Activated naive CD8-positive, alpha-beta T cell treated with anti-CD3 and anti-CD28 coated beads, Interleukin-2, amount 10 ng/mL, durations not matched to agents 7 days and 5 days (primary cell): ENCODE measurements around the gene MRGPRD. TPM values are rescaled to one million over a fixed set of nuclear protein-coding genes. Genes with fewer than 3 reads are reported as not detected.

Experiments used
- ATAC-seq: fragments of 150-1000 bp; cut with Tn5 transposase; one replicate; pipeline ENCODE4 v1.10.0; 2021; ENCODE audit warnings: low read depth, moderate library complexity
- POLR2A ChIA-PET: fragments of 350-600 bp; sonication (Branson Sonifier 250); formaldehyde crosslinking; loops from one replicate; lab custom pipeline; 2021; ENCODE audit warnings: antibody characterized with exemption; lab: Charles Lee
- DNase-seq: peaks from one replicate; pipeline ENCODE4 v3.0.0; 2021
- H3K27ac Mint-ChIP-seq: one replicate; pipeline ENCODE4 v1.8.0; 2022; ENCODE audit warnings: mild to moderate bottlenecking, mixed read lengths
- H3K27me3 Mint-ChIP-seq: one replicate; pipeline ENCODE4 v1.8.0; 2022; ENCODE audit warnings: mild to moderate bottlenecking, moderate library complexity, mixed read lengths
- H3K36me3 Mint-ChIP-seq: one replicate; pipeline ENCODE4 v1.8.0; 2021; ENCODE audit warnings: mild to moderate bottlenecking, mixed read lengths
- H3K4me1 Mint-ChIP-seq: one replicate; pipeline ENCODE4 v1.8.0; 2021; ENCODE audit warnings: mixed read lengths
- H3K4me3 Mint-ChIP-seq: one replicate; pipeline ENCODE4 v1.8.0; 2022; ENCODE audit warnings: mild to moderate bottlenecking, moderate library complexity, mixed read lengths
- H3K9me3 Mint-ChIP-seq: one replicate; pipeline ENCODE4 v1.8.0; 2021; ENCODE audit warnings: mixed read lengths
- total RNA-seq, 2 experiments: library from RNA; stranded (reverse); gene quantifications; one replicate each; pipeline ENCODE4 v1.2.3, GENCODE V29; 2021

MRGPRD gene
- total RNA-seq, 2 experiments from 2014 or later, result not detected

GRCh38 chr11:69010964-69011623, 30.3 kb upstream of the MRGPRD start:
- ATAC-seq (peak; percentile 76), DNase-seq (peak; percentile 62)
- no peaks in the 10 kb centered on the region for H3K4me1 Mint-ChIP-seq
- H3K4me3 Mint-ChIP-seq, result no peak overlapping the region
- peaks cover 25% of the 10 kb centered on the region for H3K27me3 Mint-ChIP-seq
- no peaks in the 10 kb centered on the region for H3K36me3 Mint-ChIP-seq
- POLR2A ChIA-PET, result no interaction called here
- H3K27ac Mint-ChIP-seq, result no peak overlapping the region
- H3K9me3 Mint-ChIP-seq, result no peaks in the 10 kb centered on the region

DNA sequence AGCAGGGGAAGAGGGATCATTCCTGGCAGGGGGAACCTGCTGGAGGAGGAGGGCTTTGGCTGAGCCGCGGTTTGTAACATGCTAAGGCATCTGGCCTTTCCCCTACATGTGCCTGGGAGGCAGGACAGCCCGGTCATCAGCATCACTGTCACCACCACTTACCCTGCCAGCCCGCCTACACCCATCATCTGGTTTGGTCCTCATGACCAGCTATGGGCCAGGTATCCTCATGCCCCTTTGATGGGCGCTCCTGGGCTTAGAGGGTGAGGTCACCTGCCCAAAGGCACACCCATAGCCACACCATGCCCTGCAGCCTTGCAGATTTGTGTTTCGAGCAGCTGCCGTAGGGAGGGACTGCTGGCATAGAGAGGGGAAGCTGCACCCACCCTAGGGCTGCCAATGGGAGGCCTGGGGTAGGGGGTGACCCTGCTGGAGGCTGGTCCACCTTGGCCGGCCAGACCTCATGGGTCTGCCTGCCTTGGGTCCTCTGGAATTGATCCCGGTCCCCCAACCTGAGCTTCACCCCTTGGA, 29.6 kb upstream of the MRGPRD start:
- POLR2A ChIA-PET, result no interaction called here
- H3K27me3 Mint-ChIP-seq, result peaks cover 25% of the 10 kb centered on the region
- H3K27ac Mint-ChIP-seq, result no peak overlapping the region
- no peak for ATAC-seq
- no peaks in the 10 kb centered on the region for H3K9me3 Mint-ChIP-seq
- no peak for DNase-seq
- H3K36me3 Mint-ChIP-seq, result no peaks in the 10 kb centered on the region
- no peak overlapping the region for H3K4me3 Mint-ChIP-seq
- H3K4me1 Mint-ChIP-seq, result no peaks in the 10 kb centered on the region

GRCh38 chr11:69009441-69010211, 28.8 kb upstream of the MRGPRD start:
- H3K27me3 Mint-ChIP-seq, result peaks cover 25% of the 10 kb centered on the region
- POLR2A ChIA-PET, result no interaction called here
- no peak overlapping the region for H3K27ac Mint-ChIP-seq
- H3K4me1 Mint-ChIP-seq, result no peaks in the 10 kb centered on the region
- ATAC-seq (no peak), DNase-seq (no peak)
- no peaks in the 10 kb centered on the region for H3K9me3 Mint-ChIP-seq
- no peak overlapping the region for H3K4me3 Mint-ChIP-seq
- H3K36me3 Mint-ChIP-seq, result no peaks in the 10 kb centered on the region

DNA sequence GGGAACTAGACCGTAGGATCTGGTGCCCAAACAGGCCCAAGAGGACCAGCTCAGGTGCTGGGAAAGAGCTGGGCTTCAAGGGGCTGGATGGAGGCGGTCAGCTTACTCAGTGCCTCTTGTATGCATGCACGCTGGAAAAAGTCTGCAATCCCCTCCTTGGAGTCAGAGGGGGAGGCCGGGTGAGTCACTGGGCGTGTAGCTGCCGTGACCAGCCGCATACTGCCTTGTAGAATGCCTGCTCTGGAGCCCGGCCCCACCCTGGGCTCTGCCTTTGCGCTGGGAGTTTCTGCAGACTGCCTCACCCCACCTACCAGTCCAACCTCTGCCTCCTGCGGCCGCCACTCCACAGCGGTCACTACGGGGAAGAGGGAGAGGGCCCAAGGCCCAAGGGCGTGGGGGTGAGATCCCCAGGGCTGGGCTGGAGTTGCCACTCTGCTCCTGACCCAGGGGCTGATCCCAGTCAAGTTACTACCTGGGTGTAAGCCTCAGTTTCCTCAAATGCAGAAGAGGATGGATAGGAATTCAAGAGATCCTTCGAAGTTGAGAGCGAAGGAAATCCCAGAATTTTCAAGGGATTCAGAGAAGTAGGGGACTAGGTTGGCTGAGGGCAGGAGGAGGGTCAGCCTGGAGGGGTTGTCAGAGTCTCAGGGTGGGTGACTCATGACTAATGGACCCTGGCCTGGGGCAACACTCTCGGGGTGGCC, 28.1 kb upstream of the MRGPRD start:
- Mint-ChIP-seq H3K27ac (no peak overlapping the region), H3K27me3 (peaks cover 25% of the 10 kb centered on the region), H3K4me1 (no peaks in the 10 kb centered on the region), H3K4me3 (no peak overlapping the region), H3K9me3 (no peaks in the 10 kb centered on the region), H3K36me3 (no peaks in the 10 kb centered on the region)
- no peak for ATAC-seq
- POLR2A ChIA-PET, result no interaction called here
- DNase-seq, result no peak

DNA sequence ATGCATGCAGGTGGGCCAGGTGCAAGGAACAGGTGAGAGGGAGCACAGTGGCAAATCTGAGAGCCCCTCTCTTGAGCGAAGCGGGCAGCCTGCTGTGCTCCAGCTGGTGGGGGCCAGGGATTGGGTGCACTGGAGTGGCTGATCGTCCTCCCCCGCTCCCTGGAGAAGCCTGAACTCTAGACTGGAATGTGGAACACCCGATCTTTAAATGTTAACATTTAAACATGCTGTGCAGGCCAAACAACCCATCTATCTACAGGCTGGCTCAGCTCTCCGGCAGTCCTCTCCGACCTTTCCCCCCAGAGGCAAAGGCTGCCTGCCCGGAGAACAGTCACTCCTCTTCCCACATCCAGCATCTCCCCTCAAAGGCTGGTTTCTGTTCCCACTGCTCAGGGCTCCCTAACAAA, 27.2 kb upstream of the MRGPRD start:
- Mint-ChIP-seq H3K9me3 (no peaks in the 10 kb centered on the region), H3K27ac (no peak overlapping the region), H3K36me3 (no peaks in the 10 kb centered on the region), H3K27me3 (peaks cover 25% of the 10 kb centered on the region), H3K4me1 (no peaks in the 10 kb centered on the region), H3K4me3 (no peak overlapping the region)
- DNase-seq (no peak), ATAC-seq (no peak)
- POLR2A ChIA-PET, result no interaction called here

GRCh38 chr11:69006816-69007215, 26.0 kb upstream of the MRGPRD start:
- H3K36me3 Mint-ChIP-seq, result no peaks in the 10 kb centered on the region
- ATAC-seq (no peak), DNase-seq (no peak)
- POLR2A ChIA-PET, result no interaction called here
- no peak overlapping the region for H3K4me3 Mint-ChIP-seq
- peaks cover 15% of the 10 kb centered on the region for H3K27me3 Mint-ChIP-seq
- H3K4me1 Mint-ChIP-seq, result no peaks in the 10 kb centered on the region
- H3K27ac Mint-ChIP-seq, result no peak overlapping the region
- H3K9me3 Mint-ChIP-seq, result no peaks in the 10 kb centered on the region

GRCh38 chr11:69005631-69006368, 25.0 kb upstream of the MRGPRD start:
- POLR2A ChIA-PET, result no interaction called here
- Mint-ChIP-seq H3K27ac (no peak overlapping the region), H3K36me3 (no peaks in the 10 kb centered on the region), H3K4me1 (no peaks in the 10 kb centered on the region), H3K27me3 (peaks cover 10% of the 10 kb centered on the region), H3K9me3 (no peaks in the 10 kb centered on the region), H3K4me3 (no peak overlapping the region)
- DNase-seq (peak; percentile 22), ATAC-seq (no peak)

DNA sequence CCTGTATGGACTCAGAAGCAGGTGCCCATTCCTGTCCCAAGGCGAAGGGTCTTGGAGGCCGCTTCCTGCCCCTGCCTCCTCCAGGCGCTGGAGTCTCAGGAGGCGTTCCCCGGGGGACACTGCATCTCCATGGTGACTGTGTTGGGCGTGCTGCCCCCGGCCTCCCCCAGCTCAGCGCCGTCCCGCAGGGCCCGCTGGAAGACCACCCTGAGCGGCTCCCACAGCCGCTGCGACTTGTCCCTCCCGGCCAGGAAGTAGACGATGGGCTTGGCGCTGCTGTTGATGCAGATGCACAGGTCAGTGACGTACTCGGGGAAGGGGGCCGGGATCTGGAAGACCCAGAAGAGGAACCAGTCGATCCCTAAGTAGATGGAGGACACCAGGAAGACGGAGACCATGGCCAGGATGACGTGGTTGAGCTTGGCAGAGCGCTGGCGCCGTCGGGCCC, 24.4 kb upstream of the MRGPRD start:
- DNase-seq, result peak; percentile 4

GRCh38 chr11:69004411-69005182, 23.8 kb upstream of the MRGPRD start:
- peak; percentile 21 for DNase-seq
- peaks cover 8% of the 10 kb centered on the region for H3K27me3 Mint-ChIP-seq
- no peak for ATAC-seq
- no peaks in the 10 kb centered on the region for H3K4me1 Mint-ChIP-seq
- H3K27ac Mint-ChIP-seq, result no peak overlapping the region
- no peaks in the 10 kb centered on the region for H3K9me3 Mint-ChIP-seq
- POLR2A ChIA-PET, result interaction anchor here (1.1 kb wide), 1 partner anchor 44 kb away, joined by 3 read pairs; the partner anchor contains the start of gene TPCN2
- H3K36me3 Mint-ChIP-seq, result no peaks in the 10 kb centered on the region
- no peak overlapping the region for H3K4me3 Mint-ChIP-seq

More for the DNA sequence above, 24.4 kb upstream of the MRGPRD start:
- peaks cover 10% of the 10 kb centered on the region for H3K27me3 Mint-ChIP-seq
- no peaks in the 10 kb centered on the region for H3K36me3 Mint-ChIP-seq
- POLR2A ChIA-PET, result no interaction called here
- H3K4me3 Mint-ChIP-seq, result no peak overlapping the region
- no peak for ATAC-seq
- no peaks in the 10 kb centered on the region for H3K4me1 Mint-ChIP-seq
- H3K27ac Mint-ChIP-seq, result no peak overlapping the region
- no peaks in the 10 kb centered on the region for H3K9me3 Mint-ChIP-seq

DNA sequence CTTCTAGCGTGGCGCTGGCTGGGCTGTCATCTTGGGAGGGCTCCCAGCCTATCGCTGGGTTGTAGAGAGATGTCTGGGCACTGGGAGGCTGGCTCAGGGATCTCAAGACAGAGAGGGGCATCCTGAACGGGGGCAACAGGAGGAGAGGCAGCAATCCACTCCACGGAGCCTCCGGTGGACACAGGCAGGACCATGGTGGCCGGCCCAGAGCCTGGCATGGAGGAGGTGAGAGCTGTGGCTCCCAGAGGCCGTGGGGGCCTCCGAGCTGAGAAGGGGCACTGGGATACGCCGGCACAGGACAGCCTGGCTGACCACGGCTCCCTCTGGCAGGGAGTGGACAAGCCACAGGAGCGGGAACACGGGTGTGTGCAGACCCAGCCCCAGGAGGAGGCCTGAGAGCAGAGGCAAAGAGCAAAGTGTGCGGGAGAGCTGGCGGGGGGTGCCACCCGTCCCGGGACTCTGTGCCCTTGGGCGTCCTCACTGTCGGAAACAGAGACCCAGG, 23.1 kb upstream of the MRGPRD start:
- ATAC-seq (no peak), DNase-seq (peak; percentile 19)
- H3K4me3 Mint-ChIP-seq, result no peak overlapping the region
- no peaks in the 10 kb centered on the region for H3K4me1 Mint-ChIP-seq
- POLR2A ChIA-PET, result interaction anchor here (1.1 kb wide), 1 partner anchor 45 kb away, joined by 3 read pairs; the partner anchor contains the start of gene TPCN2
- H3K27me3 Mint-ChIP-seq, result peaks cover 8% of the 10 kb centered on the region
- no peaks in the 10 kb centered on the region for H3K36me3 Mint-ChIP-seq
- H3K27ac Mint-ChIP-seq, result no peak overlapping the region
- no peaks in the 10 kb centered on the region for H3K9me3 Mint-ChIP-seq

GRCh38 chr11:69003301-69003865, 22.6 kb upstream of the MRGPRD start:
- peak; percentile 23 for DNase-seq
- no peak overlapping the region for H3K27ac Mint-ChIP-seq
- no peak for ATAC-seq
- no peaks in the 10 kb centered on the region for H3K9me3 Mint-ChIP-seq
- H3K4me1 Mint-ChIP-seq, result no peaks in the 10 kb centered on the region
- POLR2A ChIA-PET, result interaction anchor here (1.1 kb wide), 1 partner anchor 45 kb away, joined by 3 read pairs; the partner anchor contains the start of gene TPCN2
- no peaks in the 10 kb centered on the region for H3K36me3 Mint-ChIP-seq
- H3K4me3 Mint-ChIP-seq, result no peak overlapping the region
- H3K27me3 Mint-ChIP-seq, result peaks cover 7% of the 10 kb centered on the region
